HuH-7.5 (cell line): ENCODE measurements around the gene USH1C.

Source experiments
- DNase-seq: peaks from one replicate; pipeline ENCODE4 v3.0.0; 2011; ENCODE audit warnings: low spot score

Gene USH1C

DNA sequence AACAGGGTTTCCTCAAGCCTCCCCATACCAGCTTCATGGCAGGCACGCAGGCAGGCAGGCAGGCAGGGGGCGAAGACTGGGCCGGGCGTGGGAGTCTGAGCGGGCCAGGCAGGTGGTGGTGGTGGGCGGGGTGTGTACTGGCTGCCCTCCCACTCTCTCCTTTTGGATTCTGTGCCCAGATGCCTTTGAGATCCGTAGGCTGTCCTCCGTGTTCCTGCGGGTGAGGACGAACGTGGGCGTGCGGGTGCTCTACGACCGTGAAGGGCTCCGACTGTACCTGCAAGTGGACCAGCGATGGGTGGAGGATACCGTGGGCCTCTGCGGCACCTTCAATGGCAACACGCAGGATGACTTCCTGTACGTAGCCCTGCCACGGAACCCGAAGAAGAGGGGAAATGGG, 25.8 kb upstream of the USH1C start:
- no peak for DNase-seq

DNA sequence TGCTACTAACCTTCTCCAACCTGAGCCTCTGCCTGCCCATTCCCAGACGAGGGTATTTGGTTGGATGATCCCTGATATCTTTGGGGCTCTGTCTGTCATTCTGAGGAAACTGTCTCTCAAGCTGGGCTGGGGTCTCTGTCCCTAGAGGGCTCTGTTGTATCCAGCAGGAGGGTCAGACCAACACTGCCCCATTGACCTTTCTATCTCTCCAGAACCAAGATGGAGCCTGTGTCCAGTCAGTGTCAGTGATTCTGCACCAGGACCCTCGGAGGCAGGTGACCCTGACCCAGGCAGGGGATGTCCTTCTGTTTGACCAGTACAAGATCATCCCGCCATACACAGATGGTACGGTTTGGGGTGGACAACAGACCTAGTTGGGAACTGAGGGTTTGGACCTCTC, 24.7 kb upstream of the USH1C start:
- no peak for DNase-seq

DNA sequence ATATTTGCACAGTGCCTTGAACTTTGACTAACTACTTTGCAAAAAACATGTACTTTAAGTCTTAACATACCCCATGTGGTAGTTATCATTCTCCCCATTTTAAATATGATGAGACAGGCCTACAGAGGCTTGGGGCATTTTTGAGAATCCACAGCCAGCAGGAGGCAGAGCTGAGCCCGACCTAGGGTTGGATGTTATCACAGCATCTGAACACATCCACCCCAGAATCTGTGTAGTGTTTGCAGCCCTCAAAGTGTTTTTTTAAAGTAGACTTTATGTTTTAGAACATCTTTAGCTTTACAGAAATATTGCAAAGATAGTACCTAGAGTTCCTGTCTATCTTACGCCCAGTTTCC, 20.4 kb upstream of the USH1C start:
- DNase-seq = no peak

DNA sequence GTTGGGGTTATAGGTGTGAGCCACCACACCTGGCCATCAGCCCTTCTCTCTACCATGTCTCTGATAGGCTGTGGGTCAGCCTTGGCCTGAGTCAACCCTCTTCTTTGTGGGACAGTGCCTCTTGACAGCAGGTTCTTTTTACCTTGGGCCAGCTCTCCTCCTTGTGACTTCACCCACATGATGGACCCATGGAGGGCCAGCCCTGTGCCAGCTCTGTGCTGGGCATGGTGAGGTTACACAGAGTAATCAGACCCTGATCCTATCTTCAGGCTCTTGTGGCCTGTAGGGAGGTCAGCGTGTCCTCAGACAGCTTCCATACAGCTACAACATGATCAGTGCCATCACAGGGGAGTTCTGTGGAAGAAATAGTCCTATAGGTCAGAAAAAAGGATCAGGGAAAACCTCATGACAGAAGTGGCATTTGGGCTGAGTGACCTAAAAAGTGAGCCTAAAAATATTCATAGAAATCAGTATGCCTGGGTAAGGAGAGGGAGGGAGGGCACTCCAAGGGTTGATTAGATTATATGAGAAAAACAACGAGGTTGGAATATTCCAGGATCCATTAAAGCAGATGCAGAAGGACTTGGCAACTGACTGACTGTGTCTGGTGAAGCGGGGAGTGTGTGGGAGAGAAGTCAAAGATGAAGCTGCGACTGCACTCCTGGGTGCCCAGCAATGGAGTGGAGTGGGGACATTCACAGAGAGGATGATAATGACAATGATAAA, 19.9 kb upstream of the USH1C start:
- no peak for DNase-seq

DNA sequence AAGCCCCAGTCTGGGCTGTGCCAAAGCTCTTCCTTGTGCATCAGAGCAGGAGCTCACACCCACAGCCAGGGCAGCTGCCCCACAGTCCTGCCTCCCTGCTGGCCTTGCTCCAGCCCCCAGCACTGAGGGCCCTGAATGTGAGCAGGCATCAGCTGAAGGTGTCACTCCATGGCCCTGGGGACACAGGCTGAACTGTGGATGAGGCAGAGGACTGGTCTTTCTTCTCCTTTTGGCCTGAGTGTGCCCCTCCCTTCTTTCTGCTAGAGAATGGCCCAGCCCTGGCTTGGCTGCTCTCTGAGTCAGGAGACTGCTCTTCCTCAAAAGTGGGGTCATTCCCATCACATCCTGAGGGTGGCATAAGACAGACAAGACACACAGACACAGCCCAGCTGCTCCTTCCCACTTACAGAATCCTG, 19.0 kb upstream of the USH1C start:
- DNase-seq = no peak

- DNase-seq = no peak
These were observed 17.3 kb upstream of the USH1C start for GRCh38 chr11:17561526-17561925.

DNA sequence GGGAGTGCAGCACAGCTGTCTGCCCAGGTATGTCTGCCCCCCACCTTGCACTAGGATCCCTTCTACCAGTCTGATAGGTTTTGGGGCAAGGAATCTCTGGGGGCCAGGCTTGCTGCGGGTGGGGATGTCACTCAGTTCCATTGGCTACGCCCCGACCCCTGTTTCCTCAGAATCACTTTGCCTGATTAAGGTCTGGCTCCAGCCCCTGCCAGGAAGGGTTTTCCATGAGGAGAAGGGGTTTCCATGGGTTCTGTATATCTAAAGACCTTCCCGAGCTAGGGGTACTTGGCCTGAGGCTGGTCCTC, 16.8 kb upstream of the USH1C start:
- no peak for DNase-seq

DNA sequence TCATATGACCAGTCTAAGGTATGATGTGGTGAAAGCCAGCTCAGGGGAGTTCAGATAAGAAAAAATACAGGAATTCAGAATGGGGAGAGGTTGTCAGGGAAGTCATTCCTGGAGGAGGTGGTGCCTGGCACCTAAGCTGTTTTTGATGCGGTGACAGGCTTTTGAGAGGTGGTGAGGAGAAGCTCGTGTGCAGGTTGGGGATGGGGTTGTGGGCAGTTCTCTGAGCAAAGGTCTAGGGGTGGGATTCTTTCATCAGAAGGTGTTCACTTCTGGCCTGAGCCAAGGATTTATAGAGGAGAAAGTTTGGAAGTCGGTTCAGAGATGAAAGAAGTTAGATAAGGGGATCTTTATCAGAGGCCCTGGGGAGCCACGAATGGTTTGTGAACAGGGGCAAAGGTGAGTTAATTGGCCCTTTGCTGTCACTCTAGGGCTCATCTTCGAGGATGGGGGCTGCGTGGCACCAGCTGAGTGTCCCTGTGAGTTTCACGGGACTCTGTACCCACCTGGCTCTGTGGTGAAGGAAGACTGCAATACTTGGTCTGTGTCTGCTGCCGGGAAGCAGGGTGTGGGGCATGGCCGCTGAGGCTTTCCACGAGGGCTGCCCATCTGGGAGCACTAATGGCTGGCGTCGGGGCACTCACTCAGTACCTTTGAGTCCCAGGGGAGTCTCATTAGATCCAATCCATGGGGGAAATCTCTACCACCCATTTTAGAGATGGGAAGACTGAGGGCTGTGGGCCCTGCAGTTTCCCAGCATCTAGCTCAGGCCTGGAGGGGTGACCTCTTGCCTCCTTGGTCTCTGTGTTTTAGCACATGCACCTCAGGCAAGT, 16.3 kb upstream of the USH1C start:
- DNase-seq = no peak

DNA sequence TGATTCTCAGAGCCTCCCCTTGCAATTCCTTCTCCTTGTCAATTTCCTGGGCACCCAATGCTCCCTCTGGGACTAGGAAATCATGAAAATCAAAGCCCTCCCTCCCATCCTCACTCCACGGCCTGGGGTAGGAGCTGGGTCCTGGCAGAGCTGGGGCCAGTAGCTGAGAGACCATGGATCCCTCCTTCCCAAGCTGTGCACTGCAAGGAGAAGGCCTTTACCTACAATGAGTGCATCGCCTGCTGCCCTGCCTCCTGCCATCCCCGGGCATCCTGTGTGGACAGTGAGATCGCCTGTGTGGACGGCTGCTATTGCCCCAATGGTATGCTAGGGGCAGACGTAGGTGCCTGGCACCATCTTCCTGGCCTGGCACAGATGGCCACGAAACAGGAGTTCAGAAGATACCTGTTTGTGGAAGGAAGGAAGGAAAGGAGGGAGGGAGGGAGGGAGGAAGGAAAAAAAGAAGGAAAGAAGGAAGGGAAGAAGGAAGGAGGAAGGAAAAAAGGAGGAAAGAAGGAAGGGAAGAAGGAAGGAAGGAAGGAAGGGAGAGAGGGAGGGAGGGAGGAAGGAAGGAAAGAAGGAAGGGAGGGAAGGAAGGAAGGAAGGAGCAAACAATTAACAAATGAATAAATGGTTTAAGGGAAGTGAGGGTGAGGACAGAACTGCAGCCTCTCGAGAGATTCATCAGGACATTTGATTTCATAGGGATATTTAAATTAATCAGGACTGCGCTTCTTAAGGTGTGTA, 15.3 kb upstream of the USH1C start:
- no peak for DNase-seq

DNA sequence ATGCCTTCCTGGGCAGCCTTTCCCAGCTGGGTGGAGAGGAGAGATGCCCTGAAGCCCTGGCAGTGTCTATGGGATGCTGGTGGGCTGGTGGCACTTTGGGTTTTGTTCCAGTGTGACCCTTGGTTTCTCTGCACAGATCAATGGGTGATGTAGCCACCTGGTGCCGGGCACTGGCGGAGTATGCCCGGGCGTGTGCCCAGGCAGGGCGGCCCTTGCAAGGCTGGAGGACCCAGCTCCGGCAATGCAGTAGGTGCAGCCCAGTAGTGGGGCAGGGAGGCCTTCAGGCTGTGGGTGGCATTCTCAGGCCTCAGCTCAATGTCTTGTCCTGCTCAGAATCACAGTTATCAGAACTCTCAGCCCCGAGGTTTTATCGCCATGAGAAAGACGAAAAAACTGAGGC, 14.7 kb upstream of the USH1C start:
- no peak for DNase-seq

GRCh38 chr11:17558025-17558780, 14.0 kb upstream of the USH1C start:
- DNase-seq = no peak

DNA sequence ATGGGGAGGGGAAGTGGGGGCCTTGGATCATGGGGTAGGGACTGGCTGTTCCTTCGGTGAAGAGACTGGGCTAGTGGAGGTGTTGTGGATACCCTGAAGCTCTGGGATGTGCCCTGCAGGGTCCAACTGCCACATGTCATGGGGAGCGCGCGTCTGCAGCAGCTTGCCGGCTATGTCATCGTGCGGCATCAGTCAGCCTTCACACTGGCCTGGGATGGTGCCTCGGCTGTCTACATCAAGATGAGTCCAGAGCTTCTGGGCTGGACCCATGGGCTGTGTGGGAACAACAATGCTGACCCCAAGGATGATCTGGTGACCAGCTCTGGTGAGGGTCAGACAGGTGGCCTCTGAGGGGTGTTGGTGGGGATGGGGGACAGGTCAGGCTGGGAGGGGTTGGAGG, 12.8 kb upstream of the USH1C start:
- no peak for DNase-seq

- no peak for DNase-seq
These were observed 10.3 kb upstream of the USH1C start for GRCh38 chr11:17554487-17554886.

- no peak for DNase-seq
These were observed 9.0 kb upstream of the USH1C start for GRCh38 chr11:17553249-17553546.

- DNase-seq = no peak
These were observed 8.4 kb upstream of the USH1C start for GRCh38 chr11:17552392-17553248.

DNA sequence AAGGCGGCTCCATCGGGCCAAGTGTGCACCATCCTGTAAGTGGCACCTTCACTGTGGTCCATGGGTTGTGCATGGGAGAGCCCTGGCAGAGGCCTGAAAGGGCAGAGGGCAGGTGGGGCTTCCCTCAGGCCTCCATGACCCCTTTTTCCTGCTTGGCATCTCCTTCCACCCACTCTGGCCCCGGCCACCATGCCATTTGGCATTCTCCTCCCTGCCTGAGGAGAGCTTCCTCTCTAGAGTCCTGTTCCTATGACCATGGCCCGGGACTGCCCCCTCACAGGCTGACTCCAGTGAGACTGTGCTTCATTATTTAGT, 7.8 kb upstream of the USH1C start:
- no peak for DNase-seq

GRCh38 chr11:17551347-17552040, 7.3 kb upstream of the USH1C start:
- DNase-seq = no peak

DNA sequence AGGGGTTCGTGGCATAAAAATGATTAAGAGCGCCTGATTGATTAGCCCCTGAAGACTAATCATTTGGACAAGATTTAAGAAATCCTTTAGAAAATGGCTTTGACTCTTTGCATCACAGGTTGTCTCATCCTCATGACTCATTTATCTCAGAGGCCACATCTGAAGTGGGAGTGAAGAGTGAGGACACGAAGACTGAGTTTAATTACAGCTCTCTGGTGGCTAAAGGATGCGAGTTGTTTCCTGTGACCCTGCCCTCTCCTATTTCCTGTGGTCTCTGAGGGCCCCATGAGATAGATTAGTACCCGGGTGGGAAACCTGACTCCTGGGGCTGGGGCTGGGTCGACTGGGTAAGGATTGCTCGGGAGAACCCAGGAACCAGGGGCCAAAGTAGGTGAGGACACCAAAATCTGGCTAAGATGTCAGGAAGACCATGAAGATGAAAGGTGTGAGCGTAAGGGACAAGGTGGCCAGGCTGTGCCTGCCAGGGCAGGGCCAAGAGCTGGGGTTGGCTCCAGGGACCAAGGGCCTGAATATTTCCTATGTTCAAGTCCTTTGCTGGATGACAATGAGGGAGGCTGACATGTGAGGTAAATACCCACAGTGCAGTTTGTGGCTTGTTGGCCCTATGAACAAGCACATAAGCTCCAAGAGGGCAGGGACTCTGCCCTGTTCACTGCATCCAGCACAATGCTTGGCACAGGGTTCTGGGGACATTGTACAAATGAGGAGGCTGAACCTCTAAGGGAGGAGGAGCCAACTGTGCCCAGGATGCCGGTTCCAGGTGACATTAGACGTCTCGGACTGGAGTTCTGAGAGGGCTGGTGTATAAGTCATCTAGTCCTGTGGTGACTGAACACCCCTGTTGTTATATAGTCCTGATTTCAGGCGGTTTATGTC, 6.5 kb upstream of the USH1C start:
- no peak for DNase-seq

DNA sequence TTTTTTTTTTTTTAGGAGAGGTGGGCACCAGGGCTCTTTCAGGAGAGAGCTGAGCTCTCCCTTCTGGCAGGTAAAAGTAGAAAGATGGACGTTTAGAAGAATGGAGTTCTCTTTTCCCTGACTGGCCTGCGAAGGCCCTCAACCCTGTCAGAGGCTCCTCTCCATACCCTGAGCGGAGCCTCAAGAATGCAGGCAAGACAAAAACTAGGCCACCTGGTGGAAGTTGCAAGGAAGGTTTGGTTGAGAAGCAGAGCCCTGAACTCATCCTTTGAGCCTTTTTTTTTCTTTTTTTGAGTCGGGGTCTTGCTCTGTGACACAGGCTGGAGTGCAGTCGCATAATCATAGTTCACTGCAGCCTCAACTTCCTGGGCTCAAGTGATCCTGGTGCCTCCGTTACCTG, 4.2 kb upstream of the USH1C start:
- DNase-seq = no peak

DNA sequence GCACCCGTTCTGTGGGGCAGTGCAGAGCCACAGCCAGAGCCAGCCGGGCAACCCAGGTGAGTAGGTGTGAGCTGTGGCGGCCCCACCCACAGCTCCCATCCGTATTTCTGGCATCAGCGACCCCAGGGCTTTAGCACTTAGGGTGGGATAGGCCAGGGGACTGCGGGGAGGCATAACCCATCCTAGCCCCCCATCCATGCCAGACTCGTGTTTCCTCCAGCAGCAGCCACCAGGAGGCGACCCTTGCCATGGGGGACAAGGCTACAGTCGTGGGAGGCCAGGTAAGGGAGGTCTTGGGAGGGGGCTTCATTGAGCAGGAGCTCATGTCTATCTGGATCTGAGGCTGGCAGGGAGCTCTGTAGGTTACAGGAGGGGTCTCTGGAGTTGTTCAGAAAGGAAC, 3.7 kb upstream of the USH1C start:
- no peak for DNase-seq
